GM10847 (cell line): ENCODE measurements around the gene SMARCD2.

Experiments used
- POLR2A ChIP-seq: IDR thresholded peaks from 2 replicates; pipeline ENCODE4 v1.6.1; 2011; ENCODE audit not compliant: insufficient read length; ENCODE audit errors: extremely low read depth

The SMARCD2 gene

GRCh38 chr17:63816123-63816522, 26.4 kb downstream of the SMARCD2 start:
- no peak for TF ChIP-seq POLR2A

- no peak for TF ChIP-seq POLR2A
Observed at GRCh38 chr17:63809970-63810369, 32.5 kb downstream of the SMARCD2 start.

- no peak for TF ChIP-seq POLR2A
Observed at GRCh38 chr17:63805591-63805990, 36.9 kb downstream of the SMARCD2 start.

- no peak for TF ChIP-seq POLR2A
Observed at GRCh38 chr17:63804328-63804727, 38.2 kb downstream of the SMARCD2 start.

- TF ChIP-seq POLR2A = no peak
Observed at GRCh38 chr17:63800783-63801182, 41.7 kb downstream of the SMARCD2 start.

GRCh38 chr17:63798572-63799106, 43.8 kb downstream of the SMARCD2 start:
- no peak for TF ChIP-seq POLR2A

- no peak for TF ChIP-seq POLR2A
Observed at GRCh38 chr17:63792055-63792729, 50.3 kb downstream of the SMARCD2 start.

GRCh38 chr17:63790057-63790456, 52.4 kb downstream of the SMARCD2 start:
- TF ChIP-seq POLR2A = no peak

- no peak for TF ChIP-seq POLR2A
Observed at GRCh38 chr17:63786971-63787711, 55.3 kb downstream of the SMARCD2 start.

- TF ChIP-seq POLR2A = no peak
Observed at GRCh38 chr17:63786117-63786516, 56.4 kb downstream of the SMARCD2 start.

- TF ChIP-seq POLR2A = no peak
Observed at GRCh38 chr17:63785556-63785955, 56.9 kb downstream of the SMARCD2 start.

- TF ChIP-seq POLR2A = no peak
Observed at GRCh38 chr17:63783522-63783921, 59.0 kb downstream of the SMARCD2 start.
